Activated CD8-positive, alpha-beta memory T cell treated with anti-CD3 and anti-CD28 coated beads for 1 hour (primary cell): Measurements from ENCODE around the gene CPEB3.
"Not testable (repeated sequence)": the region's sequence is repeated elsewhere in the genome, so short reads cannot be mapped to it uniquely, and the experiment has no call there.

Experiments
- DNase-seq, 2 donors: peaks; one replicate each; pipeline ENCODE4 v3.0.0-alpha.2; 2020; ENCODE audit warnings: low read depth in 1 of 2; ENCODE audit errors: extremely low read depth in 1 of 2

Gene CPEB3

GRCh38 chr10:92146781-92147180, 144.1 kb downstream of the CPEB3 start:
- no peak for DNase-seq

GRCh38 chr10:92146107-92146506, 144.8 kb downstream of the CPEB3 start:
- DNase-seq = no peak

- DNase-seq = no peak
Observed at GRCh38 chr10:92142949-92143348, 147.9 kb downstream of the CPEB3 start.

GRCh38 chr10:92142512-92142911, 148.4 kb downstream of the CPEB3 start:
- no peak for DNase-seq

- DNase-seq = not testable (repeated sequence)
Observed at GRCh38 chr10:92141147-92141546, 149.7 kb downstream of the CPEB3 start.

GRCh38 chr10:92134049-92134448, 156.8 kb downstream of the CPEB3 start:
- not testable (repeated sequence) for DNase-seq

GRCh38 chr10:92131275-92131820, 159.5 kb downstream of the CPEB3 start:
- DNase-seq = no peak

GRCh38 chr10:92130622-92131274, 160.1 kb downstream of the CPEB3 start:
- no peak for DNase-seq

- no peak for DNase-seq
Observed at GRCh38 chr10:92126100-92126650, 164.7 kb downstream of the CPEB3 start.

- no peak for DNase-seq
Observed at GRCh38 chr10:92125144-92125543, 165.7 kb downstream of the CPEB3 start.

- no peak for DNase-seq
Observed at GRCh38 chr10:92124616-92125143, 166.2 kb downstream of the CPEB3 start.

GRCh38 chr10:92124020-92124419, 166.9 kb downstream of the CPEB3 start:
- no peak for DNase-seq

GRCh38 chr10:92122941-92123450, 167.9 kb downstream of the CPEB3 start:
- no peak for DNase-seq

- DNase-seq = no peak
Observed at GRCh38 chr10:92121686-92122492, 169.0 kb downstream of the CPEB3 start.

GRCh38 chr10:92119340-92119739, 171.5 kb downstream of the CPEB3 start:
- DNase-seq = no peak

GRCh38 chr10:92114917-92115316, 176.0 kb downstream of the CPEB3 start:
- DNase-seq = not testable (repeated sequence)

- DNase-seq = no peak
Observed at GRCh38 chr10:92113911-92114600, 176.8 kb downstream of the CPEB3 start.

GRCh38 chr10:92112462-92112861, 178.4 kb downstream of the CPEB3 start:
- no peak for DNase-seq

- DNase-seq = no peak
Observed at GRCh38 chr10:92111336-92111939, 179.4 kb downstream of the CPEB3 start.
